K562 (cell line): ENCODE measurements around the gene NR1H2. TPM values are rescaled to one million over a fixed set of nuclear protein-coding genes. Genes with fewer than 3 reads are reported as not detected.
A peak's percentile ranks its signal among the peaks of the same experiment; 100 is the strongest.

Experiments
- ATAC-seq: fragments of 200-7000 bp; cut with Tn5 transposase; 3 replicates; pipeline ENCODE4 v1.9.1; 2020; ENCODE audit warnings: moderate library complexity
- BruUV-seq: library from RNA; stranded (reverse); fragments of 400-500 nt; replicated peaks from 2 replicates; lab custom pipeline; 2021; lab: Mats Ljungman, UMichigan
- CTCF ChIA-PET: fragments of 300-600 bp; formaldehyde crosslinking; extraction: SDS; loops from one replicate; lab custom pipeline; 2021; ENCODE audit warnings: low intra/inter-chr PET ratio; lab: Yijun Ruan, JAX
- POLR2A ChIA-PET: fragments of 300-600, 350-650 bp; sonication (Branson Sonifier 250); formaldehyde crosslinking; extraction: SDS; loops from one replicate; lab custom pipeline; 2021; ENCODE audit warnings: antibody characterized with exemption, inconsistent platforms; lab: Yijun Ruan, JAX
- DNase-seq, 4 experiments: peaks; one replicate each; pipeline versions ENCODE4 v3.0.0 to v3.0.0-alpha.2; 2011 to 2018; ENCODE audit warnings: low spot score in 3 of 4, mixed read lengths in 3 of 4; ENCODE audit errors: extremely low read depth in 1 of 4
- FAIRE-seq: peaks from 2 replicates; lab custom pipeline; 2011; peaks lifted over from hg19 to GRCh38; lab: Jason Lieb, UNC
- H2AFZ ChIP-seq: 2 replicates; pipeline ENCODE4 v1.6.0; 2011; ENCODE audit warnings: low read depth, low read length, control low read depth, inconsistent platforms
- H3K27ac ChIP-seq: fragments of 200-600 bp; 3 replicates; pipeline ENCODE4 v1.8.0; 2011; ENCODE audit warnings: low read depth, mild to moderate bottlenecking, control low read depth, inconsistent platforms, low read length, moderate library complexity, mixed read lengths; ENCODE audit errors: extremely low read depth
- H3K27me3 ChIP-seq, 2 experiments: fragments of 300-600 bp in 1 of 2; 2 replicates in 1 of 2; 3 replicates in 1 of 2; pipeline versions ENCODE4 v1.6.0 to v1.8.0; 2011; ENCODE audit warnings: inconsistent platforms in 2 of 2, low read length in 2 of 2, mild to moderate bottlenecking in 1 of 2, mixed read lengths in 1 of 2, moderate library complexity in 1 of 2; ENCODE audit not compliant: control insufficient read depth in 2 of 2, insufficient read depth in 2 of 2
- H3K36me3 ChIP-seq: fragments of 300-600 bp; 3 replicates; pipeline ENCODE4 v1.8.0; 2011; ENCODE audit warnings: mild to moderate bottlenecking, low read length, inconsistent platforms; ENCODE audit not compliant: control insufficient read depth, insufficient read depth
- H3K4me1 ChIP-seq, 2 experiments: fragments of 200-600 bp in 1 of 2; replicated peaks in 1 of 2; 2 replicates in 1 of 2; 3 replicates in 1 of 2; pipeline versions ENCODE4 v1.5.1 to v1.8.0; 2011; ENCODE audit warnings: inconsistent platforms in 2 of 2, low read length in 2 of 2, mild to moderate bottlenecking in 1 of 2, mixed read lengths in 1 of 2, moderate library complexity in 1 of 2; ENCODE audit not compliant: control insufficient read depth in 2 of 2, insufficient read depth in 2 of 2
- H3K4me2 ChIP-seq: 2 replicates; pipeline ENCODE4 v1.6.1; 2011; ENCODE audit warnings: low read length, control low read depth, inconsistent platforms, mixed read lengths; ENCODE audit not compliant: insufficient read depth
- H3K4me3 ChIP-seq: fragments of 200-600 bp; sonication (generic), shearing (Covaris generic); 2 replicates; pipeline ENCODE4 v1.5.1; 2016; ENCODE audit warnings: control low read depth, inconsistent platforms
- H3K79me2 ChIP-seq: fragments of 200-600 bp; 3 replicates; pipeline ENCODE4 v1.8.0; 2011; ENCODE audit warnings: low read length, inconsistent platforms; ENCODE audit not compliant: control insufficient read depth, insufficient read depth
- H3K9ac ChIP-seq, 2 experiments: 2 replicates each; pipeline versions ENCODE4 v1.6.0 to v1.6.1; 2011; ENCODE audit warnings: low read depth in 2 of 2, low read length in 2 of 2, control low read depth in 1 of 2, inconsistent platforms in 1 of 2, mild to moderate bottlenecking in 1 of 2, mixed read lengths in 1 of 2; ENCODE audit not compliant: insufficient read depth in 1 of 2
- H3K9me1 ChIP-seq: one replicate; pipeline ENCODE4 v1.6.0; 2011; ENCODE audit warnings: inconsistent platforms, mild to moderate bottlenecking, low read length, moderate library complexity; ENCODE audit not compliant: control insufficient read depth, insufficient read depth
- H3K9me3 ChIP-seq: replicated peaks from 2 replicates; pipeline ENCODE4 v1.5.1; 2011; ENCODE audit warnings: low read depth, low read length, inconsistent platforms; ENCODE audit not compliant: control insufficient read depth, insufficient read depth
- H4K20me1 ChIP-seq: replicated peaks from 2 replicates; pipeline ENCODE4 v1.6.1; 2011; ENCODE audit warnings: low read length, inconsistent platforms, mixed read lengths; ENCODE audit not compliant: control insufficient read depth, insufficient read depth
- ASH1L ChIP-seq: fragments of 450-650 bp; IDR thresholded peaks from 2 replicates; pipeline ENCODE4 v1.6.1; 2018; ENCODE audit warnings: borderline replicate concordance, mild to moderate bottlenecking, low read depth; ENCODE audit not compliant: partially characterized antibody
- KHSRP ChIP-seq: fragments of 450-650 bp; IDR thresholded peaks from 2 replicates; pipeline ENCODE4 v1.6.1; 2017
- MTA1 ChIP-seq: fragments of 450-650 bp; IDR thresholded peaks from 2 replicates; pipeline ENCODE4 v1.6.1; 2017; ENCODE audit warnings: borderline replicate concordance
- NFIC ChIP-seq: fragments of 450-650 bp; IDR thresholded peaks from 2 replicates; pipeline ENCODE4 v1.6.1; 2017; ENCODE audit warnings: mild to moderate bottlenecking, inconsistent platforms
- RBFOX2 ChIP-seq: fragments of 200-400 bp; formaldehyde crosslinking; IDR thresholded peaks from 2 replicates; pipeline ENCODE4 v1.6.1; 2017; ENCODE audit warnings: low read depth, mild to moderate bottlenecking, low read length, moderate library complexity
- RBM25 ChIP-seq: fragments of 200-400 bp; formaldehyde crosslinking; IDR thresholded peaks from 2 replicates; pipeline ENCODE4 v1.6.1; 2018; ENCODE audit warnings: low read length, low read depth, moderate library complexity; ENCODE audit not compliant: severe bottlenecking
- YY1 ChIP-seq, 3 experiments: IDR thresholded peaks; 2 replicates each; pipeline ENCODE4 v1.6.1; 2011; ENCODE audit warnings: low read length in 2 of 3, mild to moderate bottlenecking in 2 of 3, moderate library complexity in 2 of 3, borderline replicate concordance in 1 of 3, control low read depth in 1 of 3, low read depth in 1 of 3; ENCODE audit not compliant: insufficient read depth in 3 of 3, insufficient replicate concordance in 2 of 3, control insufficient read depth in 1 of 3, insufficient read length in 1 of 3; ENCODE audit errors: extremely low read depth in 1 of 3
- ZEB2 ChIP-seq: fragments of 450-650 bp; IDR thresholded peaks from 2 replicates; pipeline ENCODE4 v1.6.1; 2016
- WGBS: fragments of 100-300 bp; shearing (Covaris generic); methylation state at CpG from one replicate; pipeline ENCODE4 v1.1.6; 2016; ENCODE audit warnings: low coverage, mixed read lengths; ENCODE audit not compliant: insufficient coverage; ENCODE audit errors: missing lambda C conversion rate; 5-methylcytosine and 5-hydroxymethylcytosine counted together
- in situ Hi-C: fragments of 300-500 bp; cut with MboI; formaldehyde crosslinking; loops from 4 replicates; pipeline ENCODE4 v1.15.0; 2018; ENCODE audit warnings: inconsistent platforms, mixed read lengths
- intact Hi-C: fragments of 100-400 bp; cut with micrococcal nuclease; formaldehyde crosslinking; loops from 2 replicates; pipeline ENCODE4 v1.14.2; 2022
- polyA plus RNA-seq, 8 experiments: library from polyadenylated mRNA; depleted of rRNA in 4 of 8; stranded (reverse) in 5 of 8; unstranded in 3 of 8; fragments of >200 nt; fragmentation: Nextera tagmentation in 2 of 8; fragmentation: Illumina TruSeq in 1 of 8; extraction: Ambion mirVana in 2 of 8; extraction: Trizol in 1 of 8; gene quantifications; 2 replicates each; pipeline versions ENCODE4 v1.2.1 to v1.2.3, GENCODE V29; 2011 to 2014; ENCODE audit warnings: inconsistent platforms in 1 of 8, missing spikeins in 1 of 8
- total RNA-seq, 7 experiments: library from RNA; depleted of rRNA in 6 of 7; stranded (reverse); fragments of >200 nt in 6 of 7; fragmentation: Illumina TruSeq in 2 of 7; extraction: Trizol in 2 of 7; gene quantifications; 2 replicates each; pipeline versions ENCODE4 v1.2.1 to v1.2.3, GENCODE V29; 2011 to 2021; ENCODE audit warnings: low replicate concordance in 1 of 7
- TF ChIP-seq, protein P1 (sequence below): sonication (generic); formaldehyde crosslinking; IDR thresholded peaks from 2 replicates; pipeline ENCODE4 v1.8.1; 2022; ENCODE audit warnings: missing genetic modification reagents
- TF ChIP-seq, protein P2 (sequence below): sonication (generic); formaldehyde crosslinking; IDR thresholded peaks from 2 replicates; pipeline ENCODE4 v1.8.0; 2022; ENCODE audit warnings: mild to moderate bottlenecking, missing genetic modification reagents
- TF ChIP-seq, protein P3 (sequence below): fragments of 450-650 bp; IDR thresholded peaks from 2 replicates; pipeline ENCODE4 v1.6.1; 2018; ENCODE audit warnings: mild to moderate bottlenecking, low read depth; ENCODE audit not compliant: partially characterized antibody
- TF ChIP-seq, protein P4 (sequence below), 3 experiments: IDR thresholded peaks in 2 of 3; conservative IDR thresholded peaks in 1 of 3; 2 replicates each; pipeline ENCODE4 v1.5.1; 2011 to 2012; ENCODE audit warnings: low read length in 3 of 3, mild to moderate bottlenecking in 3 of 3, control low read depth in 2 of 3, improper control_type of control experiment in 1 of 3, inconsistent platforms in 1 of 3, low read depth in 1 of 3, mixed read lengths in 1 of 3, moderate library complexity in 1 of 3; ENCODE audit not compliant: insufficient read depth in 2 of 3

Gene NR1H2
- total and polyA plus RNA-seq, 9 of the 15 experiments (the other 6 are each of a cell fraction or from before 2014, with no cell fraction given) = 0.11 to 73.8 (median 24.0) TPM

DNA sequence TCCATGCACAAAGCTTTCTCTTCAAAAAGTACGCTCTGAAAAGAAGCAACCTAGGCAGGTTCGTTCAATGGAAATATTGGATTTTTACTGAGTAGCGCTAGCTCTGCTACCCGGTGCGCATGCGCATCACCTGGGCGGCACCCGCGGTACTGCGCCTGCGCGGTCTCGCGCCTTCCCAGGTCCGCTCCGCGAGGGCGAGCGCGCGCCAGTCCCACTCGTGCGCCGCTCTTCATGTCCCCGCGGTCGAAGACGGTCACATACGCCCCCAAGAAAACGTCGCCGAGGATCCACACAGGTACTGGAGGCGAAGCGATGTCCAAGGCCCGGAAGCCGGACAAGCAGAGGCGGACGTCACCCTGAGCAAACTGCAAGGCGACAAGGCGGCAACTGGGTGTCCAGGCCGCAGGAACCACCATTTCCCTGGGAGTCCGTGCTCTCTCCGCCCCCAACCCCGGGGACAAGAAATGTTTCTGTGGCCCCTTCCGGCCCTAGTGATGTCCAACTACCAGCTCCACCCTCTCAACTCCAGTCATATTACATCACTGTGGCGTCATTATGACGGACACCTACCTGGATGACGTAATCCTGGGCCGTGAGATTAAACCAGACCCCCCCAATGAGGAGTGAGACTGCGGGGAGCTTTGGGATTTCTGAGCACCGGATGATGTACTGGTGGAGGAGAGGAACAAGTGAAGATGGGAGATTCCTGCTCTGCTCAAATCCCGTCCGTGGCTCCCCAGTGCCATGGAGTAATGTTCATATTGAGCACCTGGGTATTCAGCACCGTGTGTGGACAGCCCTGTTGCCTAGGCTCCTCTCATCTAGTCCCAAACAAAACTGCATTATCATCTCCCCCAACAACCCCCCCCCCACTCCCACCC is 42.3 kb upstream of the NR1H2 start:
- Histone ChIP-seq H3K4me1 (peaks cover 38 to 55% of the 10 kb centered on the region in 2 experiments; a peak in 4 of 5 replicates), H3K9me1 (no peaks in the 10 kb centered on the region), H3K79me2 (peaks cover 27% of the 10 kb centered on the region), H3K9me3 (no peaks in the 10 kb centered on the region), H3K9ac (peak overlapping the region; percentile 82 to 93), H3K27me3 (no peaks in the 10 kb centered on the region), H2AFZ (peak overlapping the region; percentile 94), H3K4me2 (peak overlapping the region; percentile 89), H4K20me1 (no peaks in the 10 kb centered on the region), H3K4me3 (peak overlapping the region; percentile 41), H3K27ac (peak overlapping the region; percentile 95), H3K36me3 (no peaks in the 10 kb centered on the region; the same call in 2 of the 3 replicates)
- intact Hi-C loops = no loop called here
- FAIRE-seq (no peak), ATAC-seq (peak; percentile 3; the same call in 1 of the 3 replicates), DNase-seq (peak; percentile 90 to 99 (median 98))
- in situ Hi-C loops = loop anchor here (10.0 kb wide), 1 partner anchor 1219 kb away; the partner anchor contains the start of genes C19orf73, LIN7B and PPFIA3
- POLR2A ChIA-PET = interaction anchor here (0.9 to 1.0 kb wide), 2 partner anchors 17 to 179 kb away, joined by 3 read pairs; no protein-coding TSS in a partner anchor
- CTCF ChIA-PET = interaction anchor here (0.5 kb wide), 1 partner anchor 215 kb away, joined by 3 read pairs; no protein-coding TSS in a partner anchor
- WGBS = 6% methylated on average over 47 of the region's 54 CpGs
- TSS peak; percentile 48 for BruUV-seq
- TF ChIP-seq NFIC = 0 out of 2 replicates have a peak, but pooled peaks have one; percentile 5
- TF ChIP-seq RBM25 = peak; percentile 78
- TF ChIP-seq, protein P1, sequence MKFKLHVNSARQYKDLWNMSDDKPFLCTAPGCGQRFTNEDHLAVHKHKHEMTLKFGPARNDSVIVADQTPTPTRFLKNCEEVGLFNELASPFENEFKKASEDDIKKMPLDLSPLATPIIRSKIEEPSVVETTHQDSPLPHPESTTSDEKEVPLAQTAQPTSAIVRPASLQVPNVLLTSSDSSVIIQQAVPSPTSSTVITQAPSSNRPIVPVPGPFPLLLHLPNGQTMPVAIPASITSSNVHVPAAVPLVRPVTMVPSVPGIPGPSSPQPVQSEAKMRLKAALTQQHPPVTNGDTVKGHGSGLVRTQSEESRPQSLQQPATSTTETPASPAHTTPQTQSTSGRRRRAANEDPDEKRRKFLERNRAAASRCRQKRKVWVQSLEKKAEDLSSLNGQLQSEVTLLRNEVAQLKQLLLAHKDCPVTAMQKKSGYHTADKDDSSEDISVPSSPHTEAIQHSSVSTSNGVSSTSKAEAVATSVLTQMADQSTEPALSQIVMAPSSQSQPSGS (CRISPR knock-in tag) = peak; percentile 86; the same call in 1 of the 2 replicates
- TF ChIP-seq YY1 (IDR thresholded peaks at IDR 0.05; ENCODE audit: borderline replicate concordance in 1 of 3, control insufficient read depth in 1 of 3, extremely low read depth in 1 of 3, insufficient read depth in 3 of 3, insufficient read length in 1 of 3, insufficient replicate concordance in 2 of 3, low read depth in 1 of 3, low read length in 2 of 3) = peak in 1 of 3 experiments; percentile 53
- peak; percentile 98 for TF ChIP-seq KHSRP
- TF ChIP-seq RBFOX2 = peak; percentile 98
- TF ChIP-seq ZEB2 = peak; percentile 85
- TF ChIP-seq ASH1L = no peak
- TF ChIP-seq, protein P2, sequence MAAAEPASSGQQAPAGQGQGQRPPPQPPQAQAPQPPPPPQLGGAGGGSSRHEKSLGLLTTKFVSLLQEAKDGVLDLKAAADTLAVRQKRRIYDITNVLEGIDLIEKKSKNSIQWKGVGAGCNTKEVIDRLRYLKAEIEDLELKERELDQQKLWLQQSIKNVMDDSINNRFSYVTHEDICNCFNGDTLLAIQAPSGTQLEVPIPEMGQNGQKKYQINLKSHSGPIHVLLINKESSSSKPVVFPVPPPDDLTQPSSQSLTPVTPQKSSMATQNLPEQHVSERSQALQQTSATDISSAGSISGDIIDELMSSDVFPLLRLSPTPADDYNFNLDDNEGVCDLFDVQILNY (CRISPR knock-in tag) = peak; percentile 96
- TF ChIP-seq MTA1 = peak; percentile 81
- TF ChIP-seq, protein P3, sequence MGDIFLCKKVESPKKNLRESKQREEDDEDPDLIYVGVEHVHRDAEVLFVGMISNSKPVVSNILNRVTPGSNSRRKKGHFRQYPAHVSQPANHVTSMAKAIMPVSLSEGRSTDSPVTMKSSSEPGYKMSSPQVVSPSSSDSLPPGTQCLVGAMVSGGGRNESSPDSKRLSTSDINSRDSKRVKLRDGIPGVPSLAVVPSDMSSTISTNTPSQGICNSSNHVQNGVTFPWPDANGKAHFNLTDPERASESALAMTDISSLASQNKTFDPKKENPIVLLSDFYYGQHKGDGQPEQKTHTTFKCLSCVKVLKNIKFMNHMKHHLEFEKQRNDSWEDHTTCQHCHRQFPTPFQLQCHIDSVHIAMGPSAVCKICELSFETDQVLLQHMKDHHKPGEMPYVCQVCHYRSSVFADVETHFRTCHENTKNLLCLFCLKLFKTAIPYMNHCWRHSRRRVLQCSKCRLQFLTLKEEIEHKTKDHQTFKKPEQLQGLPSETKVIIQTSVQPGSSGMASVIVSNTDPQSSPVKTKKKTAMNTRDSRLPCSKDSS = no peak
- TF ChIP-seq, protein P4, sequence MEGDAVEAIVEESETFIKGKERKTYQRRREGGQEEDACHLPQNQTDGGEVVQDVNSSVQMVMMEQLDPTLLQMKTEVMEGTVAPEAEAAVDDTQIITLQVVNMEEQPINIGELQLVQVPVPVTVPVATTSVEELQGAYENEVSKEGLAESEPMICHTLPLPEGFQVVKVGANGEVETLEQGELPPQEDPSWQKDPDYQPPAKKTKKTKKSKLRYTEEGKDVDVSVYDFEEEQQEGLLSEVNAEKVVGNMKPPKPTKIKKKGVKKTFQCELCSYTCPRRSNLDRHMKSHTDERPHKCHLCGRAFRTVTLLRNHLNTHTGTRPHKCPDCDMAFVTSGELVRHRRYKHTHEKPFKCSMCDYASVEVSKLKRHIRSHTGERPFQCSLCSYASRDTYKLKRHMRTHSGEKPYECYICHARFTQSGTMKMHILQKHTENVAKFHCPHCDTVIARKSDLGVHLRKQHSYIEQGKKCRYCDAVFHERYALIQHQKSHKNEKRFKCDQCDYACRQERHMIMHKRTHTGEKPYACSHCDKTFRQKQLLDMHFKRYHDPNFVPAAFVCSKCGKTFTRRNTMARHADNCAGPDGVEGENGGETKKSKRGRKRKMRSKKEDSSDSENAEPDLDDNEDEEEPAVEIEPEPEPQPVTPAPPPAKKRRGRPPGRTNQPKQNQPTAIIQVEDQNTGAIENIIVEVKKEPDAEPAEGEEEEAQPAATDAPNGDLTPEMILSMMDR (IDR thresholded peaks at IDR 0.05 in 2 of 3, conservative IDR thresholded peaks at IDR 0.05 in 1 of 3; ENCODE audit: insufficient read depth in 2 of 3, low read depth in 1 of 3, low read length in 3 of 3) = no peak
